ENCODE data around the gene SLIT3.

DNA sequence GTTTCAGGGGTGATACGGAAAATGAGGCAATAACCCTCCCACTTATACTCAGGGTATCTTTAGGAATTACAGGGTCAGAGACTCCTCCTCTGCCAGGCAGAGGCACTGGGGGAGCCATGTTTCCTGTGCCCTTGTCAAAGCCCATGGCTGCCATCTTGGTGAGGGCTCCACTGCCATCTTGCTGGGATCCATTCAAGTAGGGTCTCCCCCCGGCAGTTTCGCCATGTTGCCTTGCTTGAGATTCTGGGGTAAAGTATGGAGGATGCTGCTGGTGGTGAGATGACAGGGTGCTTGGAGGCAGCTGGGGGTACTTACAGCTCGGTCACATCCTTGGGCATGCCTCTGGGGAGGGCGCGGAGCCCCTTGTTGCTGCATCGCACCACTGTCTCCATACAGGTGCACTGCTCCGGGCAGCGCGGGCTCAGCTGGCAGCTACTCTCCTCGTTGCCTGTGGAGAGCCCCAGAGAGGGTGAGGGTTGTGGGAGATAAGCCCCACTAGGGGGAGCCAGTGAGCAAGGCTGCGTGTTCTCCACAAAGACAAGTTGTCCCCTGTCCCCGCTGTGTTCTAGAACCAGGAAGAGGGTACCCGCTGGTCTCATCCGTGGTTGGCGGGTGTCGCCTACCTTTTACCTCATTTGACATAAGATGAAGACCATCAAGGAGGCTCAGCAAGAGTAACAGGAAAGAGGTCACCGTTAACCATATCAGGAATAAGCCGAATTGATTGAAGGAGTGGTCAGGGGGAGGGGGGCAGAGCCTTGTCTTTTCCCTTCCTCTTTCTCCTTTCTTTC, 552.8 kb downstream of the SLIT3 start:
- no peak for TF ChIP-seq EZH2 (IDR thresholded peaks at IDR 0.05; ENCODE audit: low read length, unreplicated experiment)
- TF ChIP-seq, protein P1, sequence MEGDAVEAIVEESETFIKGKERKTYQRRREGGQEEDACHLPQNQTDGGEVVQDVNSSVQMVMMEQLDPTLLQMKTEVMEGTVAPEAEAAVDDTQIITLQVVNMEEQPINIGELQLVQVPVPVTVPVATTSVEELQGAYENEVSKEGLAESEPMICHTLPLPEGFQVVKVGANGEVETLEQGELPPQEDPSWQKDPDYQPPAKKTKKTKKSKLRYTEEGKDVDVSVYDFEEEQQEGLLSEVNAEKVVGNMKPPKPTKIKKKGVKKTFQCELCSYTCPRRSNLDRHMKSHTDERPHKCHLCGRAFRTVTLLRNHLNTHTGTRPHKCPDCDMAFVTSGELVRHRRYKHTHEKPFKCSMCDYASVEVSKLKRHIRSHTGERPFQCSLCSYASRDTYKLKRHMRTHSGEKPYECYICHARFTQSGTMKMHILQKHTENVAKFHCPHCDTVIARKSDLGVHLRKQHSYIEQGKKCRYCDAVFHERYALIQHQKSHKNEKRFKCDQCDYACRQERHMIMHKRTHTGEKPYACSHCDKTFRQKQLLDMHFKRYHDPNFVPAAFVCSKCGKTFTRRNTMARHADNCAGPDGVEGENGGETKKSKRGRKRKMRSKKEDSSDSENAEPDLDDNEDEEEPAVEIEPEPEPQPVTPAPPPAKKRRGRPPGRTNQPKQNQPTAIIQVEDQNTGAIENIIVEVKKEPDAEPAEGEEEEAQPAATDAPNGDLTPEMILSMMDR (conservative IDR thresholded peaks at IDR 0.05; ENCODE audit: low read depth, low read length): peak; percentile 60

Data from PC-3 (cell line).